ENCODE results near the gene MOCS3. TPM values are rescaled to one million over a fixed set of nuclear protein-coding genes. Genes with fewer than 3 reads are reported as not detected.

The MOCS3 gene
- total and polyA plus RNA-seq, 2 of the 13 experiments (the other 11 are each of a cell fraction or from before 2014, with no cell fraction given), result 3.7 to 8.4 TPM

GRCh38 chr20:50992733-50993457 is 34.3 kb downstream of the MOCS3 start (continued):
- TF ChIP-seq MYC (CRISPR knock-in tag; IDR thresholded peaks at IDR 0.05; ENCODE audit: borderline replicate concordance) (0 out of 2 replicates have a peak, but pooled peaks have one; percentile 28), ZBTB7B (CRISPR knock-in tag; IDR thresholded peaks at IDR 0.05) (no peak), ZNF567 (CRISPR knock-in tag; IDR thresholded peaks at IDR 0.05; ENCODE audit: borderline replicate concordance) (no peak), HNRNPL (IDR thresholded peaks at IDR 0.05; ENCODE audit: low read depth, low read length) (no peak), RFXAP (CRISPR knock-in tag; IDR thresholded peaks at IDR 0.05; ENCODE audit: borderline replicate concordance) (no peak), CREM (IDR thresholded peaks at IDR 0.05) (no peak), CREM (CRISPR knock-in tag; IDR thresholded peaks at IDR 0.05) (no peak), CEBPB (IDR thresholded peaks at IDR 0.05; ENCODE audit: borderline replicate concordance, low read depth, low read length) (peak; percentile 78; the same call in 1 of the 2 replicates), AFF4 (CRISPR knock-in tag; IDR thresholded peaks at IDR 0.05) (no peak), MTERF4 (CRISPR knock-in tag; IDR thresholded peaks at IDR 0.05) (no peak), MEIS2 (CRISPR knock-in tag; IDR thresholded peaks at IDR 0.05) (no peak), ARID4A (CRISPR knock-in tag; IDR thresholded peaks at IDR 0.05; ENCODE audit: borderline replicate concordance) (no peak), FOXA1 (IDR thresholded peaks at IDR 0.05) (no peak), FOXA1 (CRISPR knock-in tag; IDR thresholded peaks at IDR 0.05) (no peak), DMAP1 (CRISPR knock-in tag; IDR thresholded peaks at IDR 0.05) (no peak), ZMAT5 (CRISPR knock-in tag; IDR thresholded peaks at IDR 0.05; ENCODE audit: borderline replicate concordance, low read depth) (no peak), ASH2L (IDR thresholded peaks at IDR 0.05; ENCODE audit: insufficient read length, low read depth, low read length) (no peak), TFDP1 (CRISPR knock-in tag; IDR thresholded peaks at IDR 0.05; ENCODE audit: borderline replicate concordance) (no peak), RBM22 (optimal IDR thresholded peaks at IDR 0.05; ENCODE audit: low read length) (no peak), BRD4 (CRISPR knock-in tag; IDR thresholded peaks at IDR 0.05) (no peak)

All from HepG2 (cell line).